Activated B cell treated with CpG ODN at 0.5 μM for 24 hours (primary cell): ENCODE results near the gene KIRREL2. TPM values are rescaled to one million over a fixed set of nuclear protein-coding genes. Genes with fewer than 3 reads are reported as not detected.

ENCODE experiments used
- ATAC-seq: fragments of 200-7000 bp; cut with Tn5 transposase; one replicate; pipeline ENCODE4 v1.10.0; 2021; ENCODE audit warnings: low read depth, mild to moderate bottlenecking, moderate library complexity
- CTCF ChIA-PET: fragments of 350-600 bp; sonication (Branson Sonifier 250); formaldehyde crosslinking; loops from one replicate; lab custom pipeline; 2021; ENCODE audit warnings: antibody characterized with exemption; lab: Charles Lee
- POLR2A ChIA-PET: fragments of 350-600 bp; sonication (Branson Sonifier 250); formaldehyde crosslinking; loops from one replicate; lab custom pipeline; 2021; ENCODE audit warnings: antibody characterized with exemption; lab: Charles Lee
- DNase-seq: peaks from one replicate; pipeline ENCODE4 v3.0.0; 2022
- H3K27ac Mint-ChIP-seq: one replicate; pipeline ENCODE4 v1.8.0; 2020; ENCODE audit warnings: mixed read lengths
- H3K27me3 Mint-ChIP-seq: one replicate; pipeline ENCODE4 v1.8.0; 2021; ENCODE audit warnings: mixed read lengths
- H3K36me3 Mint-ChIP-seq: one replicate; pipeline ENCODE4 v1.8.0; 2021; ENCODE audit warnings: low read depth, mixed read lengths
- H3K4me1 Mint-ChIP-seq: one replicate; pipeline ENCODE4 v1.8.0; 2021; ENCODE audit warnings: mixed read lengths
- H3K4me3 Mint-ChIP-seq: one replicate; pipeline ENCODE4 v1.8.0; 2020; ENCODE audit warnings: mild to moderate bottlenecking, mixed read lengths
- H3K9me3 Mint-ChIP-seq: one replicate; pipeline ENCODE4 v1.8.0; 2020; ENCODE audit warnings: mixed read lengths
- CTCF ChIP-seq: fragments of 200-600 bp; IDR thresholded peaks from one replicate; pipeline ENCODE4 v1.8.0; 2022; ENCODE audit warnings: antibody characterized with exemption, mild to moderate bottlenecking
- intact Hi-C: fragments of 100-400 bp; cut with micrococcal nuclease; formaldehyde crosslinking; loops from one replicate; pipeline ENCODE4 v1.15.1; 2024
- total RNA-seq: library from RNA; stranded (reverse); gene quantifications from 2 replicates; pipeline ENCODE4 v1.2.3, GENCODE V29; 2022

The KIRREL2 gene
- total RNA-seq, 1 donor from 2014 or later, result not detected

- DNase-seq (no peak), ATAC-seq (no peak)
- POLR2A ChIA-PET, result no interaction called here
- intact Hi-C loops, result no loop called here
- H3K27ac Mint-ChIP-seq, result no peak overlapping the region
- no peak overlapping the region for H3K4me3 Mint-ChIP-seq
- H3K36me3 Mint-ChIP-seq, result no peaks in the 10 kb centered on the region
- H3K9me3 Mint-ChIP-seq, result peaks cover 3% of the 10 kb centered on the region
- peaks cover 16% of the 10 kb centered on the region for H3K4me1 Mint-ChIP-seq
- CTCF ChIA-PET, result no interaction called here
- peaks cover 47% of the 10 kb centered on the region for H3K27me3 Mint-ChIP-seq
- no peak for TF ChIP-seq CTCF
These were observed 14.6 kb upstream of the KIRREL2 start for GRCh38 chr19:35841961-35842595.

- ChIA-PET CTCF (no interaction called here), POLR2A (no interaction called here)
- Mint-ChIP-seq H3K4me3 (no peak overlapping the region), H3K27me3 (peaks cover 45% of the 10 kb centered on the region), H3K9me3 (peaks cover 3% of the 10 kb centered on the region), H3K36me3 (no peaks in the 10 kb centered on the region), H3K27ac (no peak overlapping the region), H3K4me1 (peaks cover 16% of the 10 kb centered on the region)
- DNase-seq (no peak), ATAC-seq (no peak)
- no peak for TF ChIP-seq CTCF
- intact Hi-C loops, result no loop called here
These were observed 13.9 kb upstream of the KIRREL2 start for GRCh38 chr19:35842666-35843272.

- DNase-seq, result no peak
- Mint-ChIP-seq H3K9me3 (peaks cover 2% of the 10 kb centered on the region), H3K36me3 (no peaks in the 10 kb centered on the region), H3K27ac (no peak overlapping the region), H3K4me1 (peaks cover 16% of the 10 kb centered on the region), H3K27me3 (peaks cover 52% of the 10 kb centered on the region), H3K4me3 (no peak overlapping the region)
- ChIA-PET CTCF (no interaction called here), POLR2A (no interaction called here)
- no peak for TF ChIP-seq CTCF
- intact Hi-C loops, result no loop called here
- ATAC-seq, result no peak
These were observed 12.8 kb upstream of the KIRREL2 start for GRCh38 chr19:35843676-35844481.

- DNase-seq (no peak), ATAC-seq (no peak)
- intact Hi-C loops, result no loop called here
- ChIA-PET POLR2A (interaction anchor here (0.7 kb wide), 1 partner anchor 186 kb away, joined by 3 read pairs; no protein-coding TSS in a partner anchor), CTCF (no interaction called here)
- no peaks in the 10 kb centered on the region for H3K36me3 Mint-ChIP-seq
- peak overlapping the region; percentile 64 for H3K4me3 Mint-ChIP-seq
- peaks cover 16% of the 10 kb centered on the region for H3K4me1 Mint-ChIP-seq
- no peaks in the 10 kb centered on the region for H3K9me3 Mint-ChIP-seq
- TF ChIP-seq CTCF, result no peak
- H3K27me3 Mint-ChIP-seq, result peaks cover 52% of the 10 kb centered on the region
- no peak overlapping the region for H3K27ac Mint-ChIP-seq
These were observed 12.1 kb upstream of the KIRREL2 start for GRCh38 chr19:35844482-35845214.
